Left ventricle myocardium inferior (tissue), 1 donor: ENCODE measurements around the gene PPAT. TPM values are rescaled to one million over a fixed set of nuclear protein-coding genes. Genes with fewer than 3 reads are reported as not detected.

Source experiments
- DNase-seq: peaks from one replicate; pipeline ENCODE4 v3.0.0-alpha.2; 2020
- H3K27ac ChIP-seq: fragments of 200-600 bp; replicated peaks from 2 replicates; pipeline ENCODE4 v1.8.0; 2021
- H3K27me3 ChIP-seq: fragments of 200-600 bp; 2 replicates; pipeline ENCODE4 v1.8.0; 2021; ENCODE audit warnings: low read depth
- H3K36me3 ChIP-seq: fragments of 200-600 bp; 2 replicates; pipeline ENCODE4 v1.8.0; 2021
- H3K4me1 ChIP-seq: fragments of 200-600 bp; 2 replicates; pipeline ENCODE4 v1.8.0; 2021
- H3K4me3 ChIP-seq: fragments of 200-600 bp; 2 replicates; pipeline ENCODE4 v1.8.0; 2021; ENCODE audit warnings: mild to moderate bottlenecking, moderate library complexity
- H3K9me3 ChIP-seq: fragments of 200-600 bp; replicated peaks from 2 replicates; pipeline ENCODE4 v1.8.0; 2021
- CTCF ChIP-seq: fragments of 200-600 bp; IDR thresholded peaks from 2 replicates; pipeline ENCODE4 v1.8.0; 2021; ENCODE audit warnings: antibody characterized with exemption, mild to moderate bottlenecking, borderline replicate concordance
- intact Hi-C: fragments of 100-400 bp; cut with micrococcal nuclease; formaldehyde crosslinking; loops from one replicate; pipeline ENCODE4 v1.11.0; 2022
- total RNA-seq: library from RNA; stranded (reverse); fragmentation: NEBNext Ultra II Directional; extraction: Animal tissue kit (Norgen Biotek cat#: 25700); gene quantifications from one replicate; pipeline ENCODE4 v1.2.1, GENCODE V29; 2021
- donor health status: DM: no; HTN: yes; CAD: no; lungs with severe emphysema.

Gene PPAT
- total RNA-seq, 1 donor from 2014 or later: 3.4 TPM

- Histone ChIP-seq H3K4me3 (no peak overlapping the region), H3K27ac (no peak overlapping the region), H3K4me1 (no peaks in the 10 kb centered on the region), H3K9me3 (no peaks in the 10 kb centered on the region), H3K27me3 (no peaks in the 10 kb centered on the region), H3K36me3 (peaks cover 34% of the 10 kb centered on the region)
- no peak for DNase-seq
- intact Hi-C loops: no loop called here
- TF ChIP-seq CTCF: no peak
Observed at GRCh38 chr4:56445699-56446098, 10.3 kb upstream of the PPAT start.

GRCh38 chr4:56444719-56445118 lies 9.3 kb upstream of the PPAT start:
- DNase-seq: no peak
- no peak overlapping the region for H3K4me3 ChIP-seq
- intact Hi-C loops: no loop called here
- no peaks in the 10 kb centered on the region for H3K27me3 ChIP-seq
- no peaks in the 10 kb centered on the region for H3K4me1 ChIP-seq
- TF ChIP-seq CTCF: no peak
- no peak overlapping the region for H3K27ac ChIP-seq
- peaks cover 25% of the 10 kb centered on the region for H3K36me3 ChIP-seq
- no peaks in the 10 kb centered on the region for H3K9me3 ChIP-seq

GRCh38 chr4:56440983-56441382 lies 5.6 kb upstream of the PPAT start:
- no peak overlapping the region for H3K27ac ChIP-seq
- DNase-seq: no peak
- intact Hi-C loops: no loop called here
- H3K9me3 ChIP-seq: no peaks in the 10 kb centered on the region
- peaks cover 12% of the 10 kb centered on the region for H3K36me3 ChIP-seq
- no peak for TF ChIP-seq CTCF
- no peak overlapping the region for H3K4me3 ChIP-seq
- no peaks in the 10 kb centered on the region for H3K27me3 ChIP-seq
- peaks cover 18% of the 10 kb centered on the region for H3K4me1 ChIP-seq

GRCh38 chr4:56438766-56439165 lies 3.4 kb upstream of the PPAT start:
- Histone ChIP-seq H3K9me3 (no peaks in the 10 kb centered on the region), H3K4me3 (no peak overlapping the region), H3K4me1 (peaks cover 30% of the 10 kb centered on the region), H3K27ac (no peak overlapping the region), H3K27me3 (no peaks in the 10 kb centered on the region), H3K36me3 (peaks cover 12% of the 10 kb centered on the region)
- TF ChIP-seq CTCF: no peak
- intact Hi-C loops: no loop called here
- DNase-seq: no peak

- Histone ChIP-seq H3K9me3 (no peaks in the 10 kb centered on the region), H3K36me3 (no peaks in the 10 kb centered on the region), H3K27ac (peak overlapping the region; percentile 99), H3K27me3 (no peaks in the 10 kb centered on the region), H3K4me1 (peaks cover 30% of the 10 kb centered on the region), H3K4me3 (peak overlapping the region; percentile 86)
- no peak for TF ChIP-seq CTCF
- DNase-seq: peak; percentile 40
- intact Hi-C loops: no loop called here
Observed at GRCh38 chr4:56434599-56435139, 746 bp downstream of the PPAT start.
